Loucy (cell line): Measurements from ENCODE around the gene PORCN.
"Not testable (repeated sequence)": the region's sequence is repeated elsewhere in the genome, so short reads cannot be mapped to it uniquely, and the experiment has no call there.

Experiments used
- CTCF ChIP-seq: fragments of 200-600 bp; sonication (generic); conservative IDR thresholded peaks from 2 replicates; pipeline ENCODE4 v1.5.1; 2014; ENCODE audit warnings: mild to moderate bottlenecking, antibody characterized with exemption, low read length
- EZH2phosphoT487 ChIP-seq: fragments of 200-600 bp; IDR thresholded peaks from 2 replicates; pipeline ENCODE4 v1.6.1; 2018; ENCODE audit warnings: antibody characterized with exemption, mild to moderate bottlenecking, moderate library complexity, borderline replicate concordance

GRCh38 chrX:48519481-48519880 is 10.7 kb downstream of the PORCN start:
- TF ChIP-seq CTCF, EZH2phosphoT487: not testable (repeated sequence)
